NB4 (cell line): ENCODE data around the gene KCNQ1.

ENCODE experiments used
- CTCF ChIP-seq: IDR thresholded peaks from one replicate; pipeline ENCODE4 v1.5.1; 2012; ENCODE audit warnings: low read depth, low read length
- MAX ChIP-seq: IDR thresholded peaks from 2 replicates; pipeline ENCODE4 v1.6.1; 2011; ENCODE audit warnings: low read depth, low read length
- POLR2A ChIP-seq: IDR thresholded peaks from 2 replicates; pipeline ENCODE4 v1.6.1; 2011; ENCODE audit warnings: mild to moderate bottlenecking; ENCODE audit not compliant: insufficient read length; ENCODE audit errors: extremely low read depth

DNA sequence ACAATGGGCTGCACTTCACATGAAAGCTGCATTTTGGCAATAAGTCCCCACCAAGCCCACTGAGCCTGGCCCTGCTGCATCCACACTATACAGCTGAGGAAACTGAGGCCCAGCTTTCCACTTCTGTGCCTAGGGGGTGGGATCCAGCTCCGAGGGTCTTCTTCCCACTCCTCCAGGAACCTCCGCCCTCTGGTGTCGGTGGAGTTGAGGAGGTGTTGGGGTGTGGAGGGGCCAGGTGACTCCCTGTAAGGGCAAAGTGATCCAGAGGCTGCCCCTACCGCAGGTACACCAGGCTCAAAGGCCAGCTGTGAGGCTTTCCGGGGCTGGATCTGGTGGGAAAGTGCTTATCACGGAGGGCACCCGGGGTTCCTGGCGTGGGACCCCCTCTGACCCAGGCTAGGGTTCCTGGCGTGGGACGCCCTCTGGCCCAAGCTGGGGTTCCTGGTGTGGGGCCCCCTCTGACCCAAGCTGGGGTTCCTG lies 125.0 kb downstream of the KCNQ1 start:
- TF ChIP-seq CTCF (no peak), POLR2A (no peak), MAX (no peak)
